IPS-11a (cell line): ENCODE results near the gene RPL4.
"Not testable (repeated sequence)": the region's sequence is repeated elsewhere in the genome, so short reads cannot be mapped to it uniquely, and the experiment has no call there.

Experiments used
- H3K4me3 ChIP-seq: one replicate; pipeline ENCODE4 v1.5.1; 2013; ENCODE audit warnings: low read depth, low read length, control low read depth

RPL4 gene

DNA sequence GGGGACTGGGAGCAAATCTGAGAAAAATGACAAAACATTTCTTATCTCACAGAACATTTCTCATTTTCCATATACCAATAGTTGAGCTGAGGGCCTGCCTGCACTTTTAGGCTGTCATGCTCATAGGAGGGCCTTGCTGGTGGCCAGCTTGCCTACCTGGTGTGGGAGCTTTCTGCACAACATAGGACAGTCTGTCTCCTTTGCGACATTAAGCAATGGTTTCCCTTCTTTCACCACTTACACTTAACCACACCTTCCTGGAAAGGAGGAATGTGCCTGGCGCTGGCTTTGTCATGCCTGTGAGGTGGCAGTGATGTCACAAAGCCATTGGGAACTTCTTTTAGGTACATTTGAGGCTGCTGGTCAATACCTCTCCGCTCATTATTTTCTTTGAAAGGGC is 12.8 kb downstream of the RPL4 start:
- H3K4me3 ChIP-seq: no peak overlapping the region

- H3K4me3 ChIP-seq: no peak overlapping the region
These were observed 15.4 kb downstream of the RPL4 start for GRCh38 chr15:66489179-66489791.

DNA sequence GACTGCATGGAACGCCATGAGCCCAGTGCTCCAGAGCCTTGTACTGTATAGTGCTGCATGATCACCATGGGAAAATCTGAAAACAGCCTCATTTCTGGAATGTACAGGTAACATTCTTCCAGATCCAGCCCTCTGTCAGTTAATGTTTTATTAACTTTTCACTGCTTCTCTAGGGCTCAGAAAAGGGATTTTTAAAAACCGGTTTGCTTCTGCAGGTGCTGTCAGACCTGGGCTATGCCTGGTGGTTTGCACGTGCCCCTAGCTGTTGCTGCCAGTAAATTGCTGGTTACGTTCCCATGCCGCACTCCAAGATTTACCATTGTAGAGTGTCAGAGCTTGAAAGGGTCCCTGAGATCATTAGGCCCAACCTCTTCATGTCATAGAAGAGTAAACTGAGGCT is 16.1 kb downstream of the RPL4 start:
- H3K4me3 ChIP-seq: no peak overlapping the region

- H3K4me3 ChIP-seq: no peak overlapping the region
These were observed 17.8 kb downstream of the RPL4 start for GRCh38 chr15:66486887-66487286.

DNA sequence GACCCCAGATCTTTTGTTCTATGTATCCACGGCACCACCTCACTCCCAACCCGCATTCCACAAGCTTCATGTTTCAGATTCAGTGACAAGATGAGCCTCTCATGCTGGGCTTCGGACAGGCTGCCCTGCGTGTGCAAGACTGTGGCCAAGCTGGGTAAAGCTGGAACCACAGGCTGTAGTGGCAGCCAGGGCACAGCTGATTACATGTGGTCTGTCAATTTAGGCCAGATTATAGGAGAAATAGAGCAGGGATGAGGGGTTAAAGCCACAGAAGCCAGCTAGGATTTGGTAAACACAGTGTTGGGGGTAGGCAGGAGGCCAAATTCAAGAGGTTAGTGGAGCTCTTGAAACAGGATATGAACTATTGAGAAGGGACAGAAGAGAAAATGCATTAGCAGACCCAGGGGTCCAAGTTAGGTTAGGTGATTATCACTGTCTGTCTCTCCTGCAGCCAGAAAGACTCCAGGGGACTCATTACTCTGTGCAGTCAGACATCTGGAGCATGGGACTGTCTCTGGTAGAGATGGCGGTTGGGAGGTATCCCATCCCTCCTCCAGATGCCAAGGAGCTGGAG is 20.0 kb downstream of the RPL4 start:
- H3K4me3 ChIP-seq: no peak overlapping the region

DNA sequence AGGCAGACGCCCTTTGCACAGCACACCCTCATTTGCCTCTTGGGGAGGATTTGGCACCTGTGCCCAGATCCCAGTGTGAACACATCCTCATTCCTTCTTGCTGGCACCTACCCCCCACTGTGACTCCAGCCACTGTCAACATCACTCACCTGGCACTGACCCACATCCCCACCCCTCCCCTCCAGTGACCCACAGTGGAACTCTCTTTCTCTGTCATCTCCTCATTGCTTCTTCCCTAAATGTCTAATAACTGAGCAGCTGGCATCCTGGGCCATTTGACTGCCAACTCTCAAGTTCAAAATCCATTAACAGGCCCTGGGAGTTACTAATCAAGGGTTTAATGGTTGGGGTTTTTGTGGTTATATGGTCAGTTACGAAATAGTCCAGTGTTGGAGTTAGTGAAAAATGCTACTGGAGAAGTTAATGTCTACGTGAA is 21.5 kb downstream of the RPL4 start:
- H3K4me3 ChIP-seq: no peak overlapping the region

DNA sequence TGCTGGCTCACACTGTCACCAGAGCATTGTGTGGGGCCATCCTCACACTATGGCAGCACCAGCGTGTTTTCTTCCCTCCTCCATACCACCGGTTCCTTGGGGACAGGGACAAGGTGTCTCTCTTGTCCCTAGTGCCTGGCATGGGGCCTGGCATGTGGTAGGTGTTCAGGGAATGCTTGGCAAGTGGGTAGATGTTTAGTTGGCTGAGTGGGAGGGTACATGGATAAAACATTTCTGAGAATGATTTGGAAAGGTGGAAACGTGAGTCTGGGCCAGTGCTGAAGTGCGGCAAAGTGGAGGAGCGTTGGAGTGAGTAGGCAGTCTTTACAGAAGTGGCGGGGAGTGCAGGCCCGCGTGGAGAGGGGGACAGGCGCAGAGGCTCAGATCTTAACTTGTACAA is 22.1 kb downstream of the RPL4 start:
- H3K4me3 ChIP-seq: no peak overlapping the region

GRCh38 chr15:66481107-66481856 is 23.4 kb downstream of the RPL4 start:
- H3K4me3 ChIP-seq: no peak overlapping the region

- H3K4me3 ChIP-seq: no peak overlapping the region
These were observed 24.4 kb downstream of the RPL4 start for GRCh38 chr15:66480267-66480666.

GRCh38 chr15:66477011-66477410 is 27.6 kb downstream of the RPL4 start:
- no peak overlapping the region for H3K4me3 ChIP-seq

DNA sequence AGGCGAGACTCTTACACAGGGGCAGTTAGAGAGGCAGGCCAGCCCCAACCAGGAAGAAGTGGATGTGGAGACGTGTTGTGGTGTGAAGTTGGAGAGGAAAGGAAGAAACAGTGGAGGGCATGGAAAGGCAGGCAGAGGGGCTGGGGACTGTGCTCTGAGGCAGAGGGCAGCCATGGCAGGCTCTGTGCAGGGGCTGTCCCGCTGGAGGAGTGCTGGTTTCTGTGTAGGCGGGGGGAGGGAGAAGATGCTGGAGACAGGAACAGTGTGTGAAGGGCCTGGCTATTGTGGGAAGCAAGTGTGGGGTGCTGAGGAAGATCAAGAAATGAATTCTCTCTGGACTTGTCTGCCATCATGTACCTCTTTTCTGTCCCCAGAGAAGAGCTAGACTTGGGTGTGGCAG is 28.1 kb downstream of the RPL4 start:
- H3K4me3 ChIP-seq: no peak overlapping the region

DNA sequence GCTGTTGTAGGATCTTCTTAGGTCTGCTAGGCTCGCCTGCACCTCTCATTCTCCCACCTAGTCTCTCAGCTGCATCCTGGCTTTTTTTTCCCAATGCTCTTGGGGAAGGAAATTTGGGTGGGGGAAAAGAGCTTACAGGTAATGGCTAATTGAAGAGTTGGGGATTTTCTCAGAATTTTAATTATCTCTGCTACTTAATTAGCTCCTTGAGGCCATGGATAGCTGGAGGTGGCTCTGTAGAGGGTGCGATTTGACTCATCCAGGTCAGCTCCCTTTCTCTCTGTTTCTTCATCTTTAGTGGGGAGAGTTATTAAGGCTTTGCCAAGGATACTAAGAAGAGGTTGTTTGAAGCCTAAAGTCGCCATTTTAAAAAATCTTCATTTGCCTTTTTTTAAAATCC is 29.7 kb downstream of the RPL4 start:
- H3K4me3 ChIP-seq: no peak overlapping the region

- no peak overlapping the region for H3K4me3 ChIP-seq
These were observed 30.5 kb downstream of the RPL4 start for GRCh38 chr15:66474135-66474534.

DNA sequence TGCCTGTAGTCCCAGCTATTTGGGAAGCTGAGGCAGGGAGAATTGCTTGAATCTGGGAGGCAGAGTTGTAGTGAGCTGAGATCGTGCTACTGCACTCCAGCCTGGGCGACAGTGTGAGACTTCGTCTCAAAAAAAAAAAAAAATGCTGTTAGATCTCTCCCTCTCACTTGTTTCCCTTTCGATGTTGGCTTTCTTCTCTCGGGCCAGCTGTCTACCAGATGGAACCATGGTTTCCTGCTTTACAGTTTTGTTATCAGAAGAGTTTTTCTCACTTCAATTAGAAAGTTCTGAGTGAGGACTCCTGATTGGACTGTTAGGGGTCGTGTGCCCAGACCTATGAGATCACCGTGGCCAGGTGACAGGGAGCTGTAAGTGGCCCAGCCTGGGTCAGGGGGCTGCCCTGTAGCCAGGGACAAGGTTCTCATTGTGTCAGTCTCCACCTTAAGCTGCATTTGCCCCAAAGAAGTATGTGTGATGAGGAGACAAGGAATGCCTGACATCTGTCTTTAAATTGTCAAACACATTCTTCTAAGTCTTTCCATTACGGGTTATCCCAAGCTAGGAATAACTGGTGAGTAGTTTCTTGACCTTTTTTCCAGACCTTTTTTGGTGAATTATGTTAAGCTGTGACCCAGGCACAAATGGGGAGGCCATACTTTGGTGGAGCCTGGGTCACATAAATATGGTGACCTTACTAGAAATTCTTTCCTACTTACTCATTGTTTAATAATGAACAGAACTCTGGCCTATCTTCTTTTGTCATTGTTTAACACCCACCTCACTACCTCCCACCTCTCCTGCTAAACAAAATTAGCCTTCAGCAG is 32.3 kb downstream of the RPL4 start:
- no peak overlapping the region for H3K4me3 ChIP-seq

- not testable (repeated sequence) for H3K4me3 ChIP-seq
These were observed 33.8 kb downstream of the RPL4 start for GRCh38 chr15:66470825-66471224.

GRCh38 chr15:66467162-66468040 is 37.3 kb downstream of the RPL4 start:
- H3K4me3 ChIP-seq: not testable (repeated sequence)

DNA sequence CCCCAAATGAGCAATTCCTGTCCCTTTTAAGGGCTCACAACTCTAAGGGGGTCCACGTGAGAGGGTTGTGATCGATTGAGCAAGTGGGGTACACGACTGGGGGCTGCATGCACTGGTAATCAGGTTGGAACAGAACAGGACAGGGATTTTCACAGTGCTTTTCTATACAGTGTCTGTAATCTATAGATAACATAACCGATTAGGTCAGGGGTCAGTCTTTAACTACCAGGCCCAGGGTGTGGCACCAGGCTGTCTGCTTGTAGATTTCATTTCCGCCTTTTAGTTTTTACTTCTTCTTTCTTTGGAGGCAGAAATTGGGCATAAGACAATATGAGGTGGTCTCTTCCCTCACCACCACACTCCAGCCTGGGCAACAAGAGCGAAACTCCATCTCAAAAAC is 39.4 kb downstream of the RPL4 start:
- H3K4me3 ChIP-seq: not testable (repeated sequence)

DNA sequence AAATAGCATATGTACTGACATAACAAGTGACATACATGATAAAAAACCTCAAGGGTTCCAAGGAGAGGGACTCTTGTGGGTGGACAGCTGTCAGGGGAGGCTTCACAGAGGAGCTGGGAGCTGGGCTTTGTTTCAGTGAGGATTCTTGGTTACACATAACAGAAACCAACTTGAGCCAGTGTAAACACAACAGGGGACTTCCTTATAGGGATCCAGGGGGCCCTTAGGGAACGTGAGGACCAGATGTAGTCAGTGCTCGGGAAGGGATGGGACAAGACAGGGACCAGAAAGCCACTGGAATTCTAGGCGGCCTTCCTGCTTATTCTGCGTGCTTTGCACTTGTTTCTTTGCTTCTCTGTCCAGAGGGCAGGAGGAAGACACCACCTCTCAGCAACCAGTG is 42.0 kb downstream of the RPL4 start:
- no peak overlapping the region for H3K4me3 ChIP-seq

- no peak overlapping the region for H3K4me3 ChIP-seq
These were observed 42.7 kb downstream of the RPL4 start for GRCh38 chr15:66461917-66462316.

GRCh38 chr15:66461294-66461693 is 43.4 kb downstream of the RPL4 start:
- H3K4me3 ChIP-seq: not testable (repeated sequence)
